Measurements from ENCODE around the gene CDH15.
"Not testable (repeated sequence)": the region's sequence is repeated elsewhere in the genome, so short reads cannot be mapped to it uniquely, and the experiment has no call there.

CDH15 gene

GRCh38 chr16:89242795-89243200 is 71.2 kb downstream of the CDH15 start:
- DNase-seq, result no peak

GRCh38 chr16:89243664-89244063 is 72.1 kb downstream of the CDH15 start:
- no peak for DNase-seq

GRCh38 chr16:89244264-89244663 is 72.7 kb downstream of the CDH15 start:
- not testable (repeated sequence) for DNase-seq

- no peak for DNase-seq
Measured at GRCh38 chr16:89244754-89245153, 73.2 kb downstream of the CDH15 start.

Data from Kasumi-1 (cell line).